Adrenal gland (tissue), 5 donors: ENCODE data around the gene HOXC9.

Experiments
- POLR2A ChIP-seq, 2 donors: fragments of 450-650 bp; IDR thresholded peaks; one replicate each; pipeline ENCODE4 v1.6.1; 2017; ENCODE audit warnings: antibody characterized with exemption in 2 of 2, mild to moderate bottlenecking in 2 of 2, moderate library complexity in 1 of 2
- TF ChIP-seq, protein P1 (sequence below), 6 experiments: fragments of 450-650 bp in 4 of 6; fragments of 200-600 bp in 2 of 6; sonication (generic) in 1 of 6; IDR thresholded peaks; 1 replicate in 5 of 6; 2 replicates in 1 of 6; pipeline versions ENCODE4 v1.5.1 to v1.8.0; 2016 to 2021; ENCODE audit warnings: antibody characterized with exemption in 6 of 6, mild to moderate bottlenecking in 2 of 6, moderate library complexity in 1 of 6
- donor health status: DM: no; HTN: no; CAD: no.

DNA sequence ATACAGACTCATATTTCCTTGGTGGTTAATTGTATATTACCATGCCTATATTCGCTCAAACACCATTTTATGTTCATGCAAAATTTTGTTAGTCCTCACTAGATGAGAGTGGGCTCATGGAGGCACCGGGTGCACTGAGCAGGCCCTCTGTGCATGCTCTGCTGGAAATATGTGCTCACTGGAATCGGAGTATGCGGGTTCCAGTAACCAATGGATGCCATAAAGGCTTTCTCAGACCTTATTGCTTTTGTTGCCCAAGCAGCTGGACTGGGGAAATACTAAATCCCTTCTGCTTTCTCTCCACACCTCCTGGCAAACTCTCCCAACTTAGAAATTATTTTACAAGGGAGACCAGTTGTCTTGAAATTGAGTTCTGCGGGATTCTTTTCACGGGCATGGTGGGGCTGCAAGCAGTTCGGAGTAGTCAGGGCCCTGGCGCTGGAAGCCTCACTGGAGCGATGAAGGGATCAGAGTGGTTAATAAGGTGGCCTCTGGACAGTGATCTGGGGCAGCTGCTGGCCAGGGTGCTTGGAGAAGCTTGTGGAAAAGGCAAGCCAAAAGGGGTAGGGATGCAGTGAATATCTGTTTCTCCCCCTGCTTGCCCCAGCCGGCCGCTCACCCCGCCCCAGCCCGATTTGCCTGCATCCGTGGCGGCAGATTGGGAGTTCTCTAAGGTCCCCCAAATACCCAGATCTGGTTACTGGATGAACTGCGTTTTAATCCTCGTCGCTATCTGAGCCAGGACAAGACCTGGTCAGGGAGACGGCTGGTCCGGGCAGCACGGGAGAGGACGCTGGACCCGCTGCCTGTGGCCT is 20.8 kb downstream of the HOXC9 start:
- TF ChIP-seq, protein P1, sequence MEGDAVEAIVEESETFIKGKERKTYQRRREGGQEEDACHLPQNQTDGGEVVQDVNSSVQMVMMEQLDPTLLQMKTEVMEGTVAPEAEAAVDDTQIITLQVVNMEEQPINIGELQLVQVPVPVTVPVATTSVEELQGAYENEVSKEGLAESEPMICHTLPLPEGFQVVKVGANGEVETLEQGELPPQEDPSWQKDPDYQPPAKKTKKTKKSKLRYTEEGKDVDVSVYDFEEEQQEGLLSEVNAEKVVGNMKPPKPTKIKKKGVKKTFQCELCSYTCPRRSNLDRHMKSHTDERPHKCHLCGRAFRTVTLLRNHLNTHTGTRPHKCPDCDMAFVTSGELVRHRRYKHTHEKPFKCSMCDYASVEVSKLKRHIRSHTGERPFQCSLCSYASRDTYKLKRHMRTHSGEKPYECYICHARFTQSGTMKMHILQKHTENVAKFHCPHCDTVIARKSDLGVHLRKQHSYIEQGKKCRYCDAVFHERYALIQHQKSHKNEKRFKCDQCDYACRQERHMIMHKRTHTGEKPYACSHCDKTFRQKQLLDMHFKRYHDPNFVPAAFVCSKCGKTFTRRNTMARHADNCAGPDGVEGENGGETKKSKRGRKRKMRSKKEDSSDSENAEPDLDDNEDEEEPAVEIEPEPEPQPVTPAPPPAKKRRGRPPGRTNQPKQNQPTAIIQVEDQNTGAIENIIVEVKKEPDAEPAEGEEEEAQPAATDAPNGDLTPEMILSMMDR (IDR thresholded peaks at IDR 0.05) = no peak
- TF ChIP-seq POLR2A (IDR thresholded peaks at IDR 0.05) = no peak
